Psoas muscle (tissue), 8 donors: ENCODE results near the gene ZMAT5. TPM values are rescaled to one million over a fixed set of nuclear protein-coding genes. Genes with fewer than 3 reads are reported as not detected.

Source experiments
- ATAC-seq, 4 donors: fragments of 200-7000 bp; cut with Tn5 transposase; one replicate each; pipeline ENCODE4 v1.9.1; 2020; ENCODE audit warnings: moderate library complexity in 3 of 4, mild to moderate bottlenecking in 2 of 4
- DNase-seq, 2 donors: peaks; one replicate each; pipeline ENCODE4 v3.0.0-alpha.2; 2020
- H3K27ac ChIP-seq: fragments of 200-600 bp; one replicate; pipeline ENCODE4 v1.8.0; 2022
- H3K27me3 ChIP-seq, 3 donors: fragments of 200-600 bp in 1 of 3; one replicate each; pipeline versions ENCODE4 v1.6.1 to v1.8.0; 2013 to 2022; ENCODE audit warnings: low read length in 2 of 3, mild to moderate bottlenecking in 2 of 3, moderate library complexity in 1 of 3; ENCODE audit not compliant: insufficient read depth in 3 of 3
- H3K36me3 ChIP-seq, 2 donors: fragments of 200-600 bp in 1 of 2; one replicate each; pipeline versions ENCODE4 v1.6.1 to v1.8.0; 2013 to 2022; ENCODE audit warnings: low read depth in 1 of 2, mild to moderate bottlenecking in 1 of 2, moderate library complexity in 1 of 2; ENCODE audit not compliant: insufficient read depth in 1 of 2
- H3K4me1 ChIP-seq: fragments of 200-600 bp; one replicate; pipeline ENCODE4 v1.8.0; 2022
- H3K4me3 ChIP-seq: fragments of 200-600 bp; one replicate; pipeline ENCODE4 v1.8.0; 2022; ENCODE audit warnings: mild to moderate bottlenecking
- H3K9me3 ChIP-seq: fragments of 200-600 bp; one replicate; pipeline ENCODE4 v1.8.0; 2022
- WGBS, 3 donors: extraction: QIAGEN DNeasy Blood & Tissue Kit; methylation state at CpG; one replicate each; pipeline versions ENCODE4 v1.1.6 to v1.1.7; 2013; 5-methylcytosine and 5-hydroxymethylcytosine counted together
- intact Hi-C, 2 donors: fragments of 100-400 bp; cut with DNase I; formaldehyde crosslinking; loops; one replicate each; pipeline versions ENCODE4 v1.11.0 to v1.14.2; 2022
- polyA plus RNA-seq, 3 donors: library from polyadenylated mRNA; stranded (reverse); fragments of 200-250 nt; gene quantifications; one replicate each; pipeline ENCODE4 v1.2.3, GENCODE V29; 2013
- total RNA-seq, 4 donors: library from RNA; stranded (reverse); fragmentation: NEBNext Ultra II Directional in 2 of 4; extraction: Animal tissue kit (Norgen Biotek cat#: 25700) in 2 of 4; gene quantifications; one replicate each; pipeline versions ENCODE4 v1.2.1 to v1.2.4, GENCODE V29; 2021 to 2023
- TF ChIP-seq, protein P1 (sequence below): fragments of 200-600 bp; IDR thresholded peaks from one replicate; pipeline ENCODE4 v1.8.0; 2022; ENCODE audit warnings: antibody characterized with exemption
- donor health status: healthy with polysubstance abuse.
- donor health status: DM: no; HTN: no; CAD: no; lungs with moderate emphysema.
- donor health status: Bipolar disorder and iron deficiency.
- donor health status: healthy.
- donor health status: DM: yes; HTN: yes; CAD: no.
- donor health status: DM: no; HTN: no; CAD: no.
- donor health status: DM: no; HTN: no; CAD: no.
- donor health status: DM: yes; HTN: yes; CAD: no.

ZMAT5 gene
- total and polyA plus RNA-seq, 7 donors = 12.1 to 46.1 (median 27.6) TPM

DNA sequence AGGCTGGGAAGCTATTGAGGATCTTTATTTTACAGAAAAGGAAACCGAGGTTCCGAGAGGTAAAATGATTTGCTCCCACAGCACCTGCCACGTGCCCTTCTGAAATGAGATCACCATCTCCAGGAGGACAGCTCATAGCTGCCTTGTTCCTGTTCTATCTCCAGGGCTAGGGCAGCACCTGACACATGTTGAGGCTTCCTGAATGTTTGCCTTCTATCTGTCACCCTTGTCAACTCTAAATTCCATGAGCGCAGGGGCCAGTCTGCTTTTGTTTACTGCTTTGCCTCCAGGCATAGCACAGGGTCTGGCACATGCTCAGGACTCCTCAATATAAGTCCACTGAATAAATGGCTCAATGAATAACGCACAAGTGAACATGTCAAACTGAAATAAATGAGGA lies 47.2 kb upstream of the ZMAT5 start:
- intact Hi-C loops = no loop called here
- no peak overlapping the region for H3K4me3 ChIP-seq
- peaks cover 34% of the 10 kb centered on the region for H3K4me1 ChIP-seq
- H3K9me3 ChIP-seq = no peaks in the 10 kb centered on the region
- DNase-seq = no peak
- ATAC-seq = peak; percentile 77 to 89 (median 84)
- TF ChIP-seq, protein P1, sequence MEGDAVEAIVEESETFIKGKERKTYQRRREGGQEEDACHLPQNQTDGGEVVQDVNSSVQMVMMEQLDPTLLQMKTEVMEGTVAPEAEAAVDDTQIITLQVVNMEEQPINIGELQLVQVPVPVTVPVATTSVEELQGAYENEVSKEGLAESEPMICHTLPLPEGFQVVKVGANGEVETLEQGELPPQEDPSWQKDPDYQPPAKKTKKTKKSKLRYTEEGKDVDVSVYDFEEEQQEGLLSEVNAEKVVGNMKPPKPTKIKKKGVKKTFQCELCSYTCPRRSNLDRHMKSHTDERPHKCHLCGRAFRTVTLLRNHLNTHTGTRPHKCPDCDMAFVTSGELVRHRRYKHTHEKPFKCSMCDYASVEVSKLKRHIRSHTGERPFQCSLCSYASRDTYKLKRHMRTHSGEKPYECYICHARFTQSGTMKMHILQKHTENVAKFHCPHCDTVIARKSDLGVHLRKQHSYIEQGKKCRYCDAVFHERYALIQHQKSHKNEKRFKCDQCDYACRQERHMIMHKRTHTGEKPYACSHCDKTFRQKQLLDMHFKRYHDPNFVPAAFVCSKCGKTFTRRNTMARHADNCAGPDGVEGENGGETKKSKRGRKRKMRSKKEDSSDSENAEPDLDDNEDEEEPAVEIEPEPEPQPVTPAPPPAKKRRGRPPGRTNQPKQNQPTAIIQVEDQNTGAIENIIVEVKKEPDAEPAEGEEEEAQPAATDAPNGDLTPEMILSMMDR = no peak
- peak overlapping the region; percentile 87 for H3K27ac ChIP-seq
- peaks cover 11 to 66% of the 10 kb centered on the region in 2 donors for H3K36me3 ChIP-seq
- no peaks in the 10 kb centered on the region for H3K27me3 ChIP-seq
- WGBS, 3 donors = 24 to 53% (median 40%) methylated on average over 5 of the region's 5 CpGs

DNA sequence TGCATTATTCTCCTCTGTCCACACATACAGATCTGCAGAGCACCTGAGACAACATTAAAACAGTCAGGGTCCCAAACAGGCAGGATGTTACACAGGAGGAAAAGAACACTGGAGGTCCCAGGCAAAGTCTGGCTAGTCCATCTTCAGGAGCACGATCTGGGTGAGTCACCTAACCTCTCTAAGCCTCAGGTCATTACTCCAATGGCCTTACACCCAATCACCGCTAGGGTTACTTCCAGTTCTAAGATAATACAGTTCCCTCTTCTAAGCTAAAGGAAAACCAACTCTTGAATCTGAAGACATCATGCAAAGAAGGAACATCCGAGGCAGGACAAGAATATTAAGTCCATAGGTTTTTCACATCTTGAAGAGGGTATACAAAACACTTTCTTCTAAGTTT lies 46.8 kb upstream of the ZMAT5 start:
- ATAC-seq = peak; percentile 63 to 71 (median 66)
- peak overlapping the region; percentile 87 for H3K27ac ChIP-seq
- intact Hi-C loops = no loop called here

DNA sequence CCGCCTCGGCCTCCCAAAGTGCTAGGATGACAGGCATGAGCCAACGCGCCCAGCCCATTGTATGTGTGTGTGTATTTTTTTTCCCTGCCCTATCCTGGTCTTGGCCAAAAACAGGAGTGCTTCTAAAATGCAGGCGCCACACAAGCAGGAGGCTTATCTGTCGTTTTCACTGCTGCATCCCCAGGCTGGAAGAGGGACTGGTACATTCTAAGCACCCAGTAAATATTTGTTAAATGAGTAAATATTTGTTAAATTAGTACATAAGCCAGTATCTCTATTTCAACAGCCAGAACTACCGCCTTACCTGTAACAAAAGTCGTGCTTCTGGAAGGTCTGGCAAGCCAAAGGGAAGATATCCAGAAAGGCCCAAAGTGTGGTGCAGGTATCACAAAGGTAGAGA lies 46.3 kb upstream of the ZMAT5 start:
- 88 to 96% (median 93%) methylated on average over 8 of the region's 8 CpGs for WGBS, 3 donors
- TF ChIP-seq, protein P1 = no peak

More for the DNA sequence above, 46.8 kb upstream of the ZMAT5 start:
- Histone ChIP-seq H3K4me1 (peaks cover 34% of the 10 kb centered on the region), H3K9me3 (no peaks in the 10 kb centered on the region), H3K27me3 (no peaks in the 10 kb centered on the region), H3K4me3 (no peak overlapping the region), H3K36me3 (peaks cover 11 to 65% of the 10 kb centered on the region in 2 donors)
- TF ChIP-seq, protein P1 = no peak
- 62 to 67% (median 67%) methylated on average over 3 of the region's 3 CpGs for WGBS, 3 donors
- no peak for DNase-seq

DNA sequence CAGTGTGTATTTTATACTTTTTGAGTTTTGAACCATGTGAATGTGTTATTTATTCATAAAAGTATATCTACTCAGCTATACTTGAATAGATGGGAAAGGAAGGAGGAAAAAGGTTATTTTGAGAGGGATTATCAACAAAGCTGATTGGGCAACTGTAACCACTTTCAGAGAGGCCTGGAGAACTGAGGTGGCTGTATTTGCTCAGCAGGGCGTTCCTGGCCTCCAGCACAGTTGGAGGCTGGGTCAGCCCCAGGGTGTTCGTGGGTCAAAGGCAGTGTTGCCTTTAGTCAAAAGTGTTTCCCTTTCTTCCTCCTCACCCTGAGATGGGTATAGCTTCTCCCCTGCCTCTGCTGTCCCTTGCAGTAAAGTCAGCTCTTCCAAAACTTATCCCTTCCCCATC lies 44.6 kb upstream of the ZMAT5 start:
- 77 to 85% (median 82%) methylated on average over 2 of the region's 2 CpGs for WGBS, 3 donors
- H3K36me3 ChIP-seq = peaks cover 11 to 86% of the 10 kb centered on the region in 2 donors
- ATAC-seq = no peak
- no peaks in the 10 kb centered on the region for H3K27me3 ChIP-seq
- no peaks in the 10 kb centered on the region for H3K9me3 ChIP-seq
- intact Hi-C loops = no loop called here
- peak overlapping the region; percentile 60 for H3K27ac ChIP-seq
- no peak for DNase-seq
- no peak overlapping the region for H3K4me3 ChIP-seq
- TF ChIP-seq, protein P1 = no peak
- H3K4me1 ChIP-seq = peaks cover 19% of the 10 kb centered on the region

More for the DNA sequence above, 46.3 kb upstream of the ZMAT5 start:
- Histone ChIP-seq H3K27ac (peak overlapping the region; percentile 87), H3K36me3 (peaks cover 11 to 68% of the 10 kb centered on the region in 2 donors), H3K4me3 (no peak overlapping the region), H3K4me1 (peaks cover 34% of the 10 kb centered on the region), H3K9me3 (no peaks in the 10 kb centered on the region), H3K27me3 (no peaks in the 10 kb centered on the region)
- ATAC-seq = no peak
- no peak for DNase-seq
- intact Hi-C loops = no loop called here

DNA sequence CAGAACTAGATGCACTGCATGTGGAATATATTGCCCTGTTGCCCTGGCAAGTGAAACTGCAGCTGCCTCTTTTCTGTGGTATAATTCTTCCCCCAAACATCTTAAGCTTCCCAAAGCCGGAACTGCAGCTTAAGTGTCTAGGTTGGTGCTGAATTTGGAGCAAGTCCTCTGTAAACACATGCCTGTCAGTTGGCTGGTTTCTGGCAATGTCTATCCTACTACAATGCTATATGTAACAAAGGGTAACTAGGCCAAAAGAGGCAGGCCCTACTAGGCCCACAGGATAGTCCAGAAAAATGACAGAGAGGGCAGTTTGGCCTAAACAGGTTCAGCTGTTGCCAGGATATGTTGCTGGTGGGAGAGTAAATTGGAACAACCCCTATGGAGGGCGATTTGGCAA lies 43.4 kb upstream of the ZMAT5 start:
- H3K4me1 ChIP-seq = peaks cover 8% of the 10 kb centered on the region
- intact Hi-C loops = no loop called here
- H3K9me3 ChIP-seq = no peaks in the 10 kb centered on the region
- H3K4me3 ChIP-seq = no peak overlapping the region
- 47 to 72% (median 48%) methylated on average over 2 of the region's 2 CpGs for WGBS, 3 donors
- TF ChIP-seq, protein P1 = no peak
- DNase-seq (no peak), ATAC-seq (no peak)
- no peaks in the 10 kb centered on the region for H3K27me3 ChIP-seq
- H3K36me3 ChIP-seq = peaks cover 15 to 89% of the 10 kb centered on the region in 2 donors
- H3K27ac ChIP-seq = peak overlapping the region; percentile 60
